Adrenal gland (tissue), 5 donors: ENCODE data around the gene RNF217.
"Not testable (repeated sequence)": the region's sequence is repeated elsewhere in the genome, so short reads cannot be mapped to it uniquely, and the experiment has no call there.

ENCODE experiments used
- CTCF ChIP-seq, 6 experiments: fragments of 450-650 bp in 4 of 6; fragments of 200-600 bp in 2 of 6; sonication (generic) in 1 of 6; IDR thresholded peaks; 1 replicate in 5 of 6; 2 replicates in 1 of 6; pipeline versions ENCODE4 v1.5.1 to v1.8.0; 2016 to 2021; ENCODE audit warnings: antibody characterized with exemption in 6 of 6, mild to moderate bottlenecking in 2 of 6, moderate library complexity in 1 of 6
- POLR2A ChIP-seq, 2 donors: fragments of 450-650 bp; IDR thresholded peaks; one replicate each; pipeline ENCODE4 v1.6.1; 2017; ENCODE audit warnings: antibody characterized with exemption in 2 of 2, mild to moderate bottlenecking in 2 of 2, moderate library complexity in 1 of 2
- donor health status: DM: no; HTN: no; CAD: no.

GRCh38 chr6:125034929-125035328, 72.7 kb downstream of the RNF217 start:
- not testable (repeated sequence) for TF ChIP-seq CTCF, POLR2A (IDR thresholded peaks at IDR 0.05)
